HG03469 (cell line): ENCODE results near the gene AMFR.

ENCODE experiments used
- ATAC-seq: cut with Tn5 transposase; IDR thresholded peaks from one replicate; pipeline ENCODE4 v1.9.1; 2021; ENCODE audit warnings: mild to moderate bottlenecking, moderate library complexity, moderate number of reproducible peaks; ENCODE audit not compliant: unreplicated experiment

AMFR gene

GRCh38 chr16:56425439-56425832 is at the start of gene AMFR:
Gene AMFR, minus strand, starts transcription at chr16:56425545. Its CDS starts 218 bp downstream, at chr16:56425327.
- peak; percentile 56 for ATAC-seq

GRCh38 chr16:56470666-56471065 is 45.3 kb upstream of the AMFR start:
- ATAC-seq, result no peak

DNA sequence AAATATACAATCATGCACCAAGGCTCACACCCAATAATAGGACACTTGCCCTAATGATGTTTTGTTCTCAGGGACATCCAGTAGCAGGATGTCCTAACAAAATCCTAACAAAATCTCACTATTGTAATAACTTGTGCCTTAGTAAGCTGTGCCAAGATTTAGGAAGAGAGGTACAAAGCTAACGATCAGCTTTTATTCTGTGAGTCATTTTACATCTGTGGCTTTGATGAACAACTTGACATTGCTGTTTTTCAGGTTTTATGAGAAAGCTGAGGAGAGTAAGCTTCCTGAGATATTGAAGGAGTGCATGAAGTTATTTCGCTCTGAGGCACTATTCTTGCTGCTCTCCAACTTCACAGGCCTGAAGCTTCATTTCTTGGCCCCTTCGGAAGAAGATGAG is 44.9 kb upstream of the AMFR start:
- ATAC-seq, result no peak

- no peak for ATAC-seq
Measured at GRCh38 chr16:56469748-56470147, 44.4 kb upstream of the AMFR start.

- no peak for ATAC-seq
Measured at GRCh38 chr16:56468800-56469199, 43.5 kb upstream of the AMFR start.

DNA sequence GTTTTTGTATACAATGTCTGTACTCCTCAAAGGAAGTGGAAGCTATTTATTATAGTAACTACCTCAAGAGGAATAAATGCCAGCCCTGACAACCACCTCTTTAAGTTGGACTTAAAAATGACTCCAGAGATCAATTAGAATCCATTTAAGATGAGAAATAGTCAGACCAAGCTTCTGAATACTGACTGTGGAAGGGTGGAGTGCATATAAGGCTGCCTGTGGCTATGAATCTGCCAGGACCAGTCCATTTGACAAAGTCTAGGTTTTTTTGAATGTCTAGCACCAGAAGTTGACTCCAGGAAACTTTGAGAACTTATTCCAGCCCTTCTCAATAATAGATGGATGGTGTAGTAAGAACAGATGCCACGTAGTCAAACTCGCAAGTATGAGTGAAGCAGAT is 41.0 kb upstream of the AMFR start:
- ATAC-seq, result no peak

DNA sequence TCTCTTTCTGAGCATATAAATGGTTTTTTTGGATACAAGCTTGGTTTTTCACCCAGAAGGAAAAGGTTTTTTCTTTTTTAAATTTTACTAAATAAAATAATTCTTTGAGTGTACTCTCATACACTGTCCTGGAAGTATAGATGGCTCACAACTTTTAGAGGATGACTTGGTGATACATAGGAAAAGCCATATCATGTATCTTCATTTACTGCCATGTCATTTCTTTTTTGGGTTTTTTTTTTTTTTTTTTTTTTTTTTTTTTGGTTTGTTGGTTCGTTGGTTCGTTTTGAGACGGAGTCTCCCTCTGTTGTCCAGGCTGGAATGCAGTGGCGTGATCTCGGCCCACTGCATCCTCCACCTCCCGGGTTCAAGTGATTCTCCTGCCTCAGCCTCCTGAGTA is 37.8 kb upstream of the AMFR start:
- no peak for ATAC-seq

- no peak for ATAC-seq
Measured at GRCh38 chr16:56462064-56462796, 36.9 kb upstream of the AMFR start.

GRCh38 chr16:56460101-56460500 is 34.8 kb upstream of the AMFR start:
- ATAC-seq, result no peak

DNA sequence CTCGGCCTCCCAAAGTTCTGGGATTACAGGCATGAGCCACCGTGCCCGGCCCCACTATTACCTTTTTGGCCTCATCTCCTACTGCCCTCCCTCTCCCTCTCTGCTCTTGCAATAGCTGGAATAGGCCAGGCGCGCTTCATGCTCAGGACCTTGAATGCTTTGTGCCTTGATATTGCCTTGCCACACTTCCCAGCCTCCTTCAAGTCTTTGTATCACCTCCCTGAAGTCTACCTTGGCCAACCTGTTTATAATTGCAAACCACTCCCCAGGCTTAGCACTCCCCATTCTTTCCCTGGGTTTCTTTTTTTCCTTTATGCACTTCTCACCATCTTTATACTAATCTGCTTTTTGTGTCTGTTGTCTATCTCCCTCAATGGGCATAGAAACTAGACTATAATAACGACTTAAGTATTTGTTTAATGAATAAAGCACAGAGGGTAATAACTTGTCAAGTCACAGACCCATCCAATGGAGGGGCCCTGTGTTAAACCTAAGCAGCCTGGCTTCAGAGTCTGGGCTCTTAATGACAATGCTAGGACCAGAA is 32.7 kb upstream of the AMFR start:
- ATAC-seq, result no peak

- peak; percentile 13 for ATAC-seq
Measured at GRCh38 chr16:56451753-56452689, 26.7 kb upstream of the AMFR start.

DNA sequence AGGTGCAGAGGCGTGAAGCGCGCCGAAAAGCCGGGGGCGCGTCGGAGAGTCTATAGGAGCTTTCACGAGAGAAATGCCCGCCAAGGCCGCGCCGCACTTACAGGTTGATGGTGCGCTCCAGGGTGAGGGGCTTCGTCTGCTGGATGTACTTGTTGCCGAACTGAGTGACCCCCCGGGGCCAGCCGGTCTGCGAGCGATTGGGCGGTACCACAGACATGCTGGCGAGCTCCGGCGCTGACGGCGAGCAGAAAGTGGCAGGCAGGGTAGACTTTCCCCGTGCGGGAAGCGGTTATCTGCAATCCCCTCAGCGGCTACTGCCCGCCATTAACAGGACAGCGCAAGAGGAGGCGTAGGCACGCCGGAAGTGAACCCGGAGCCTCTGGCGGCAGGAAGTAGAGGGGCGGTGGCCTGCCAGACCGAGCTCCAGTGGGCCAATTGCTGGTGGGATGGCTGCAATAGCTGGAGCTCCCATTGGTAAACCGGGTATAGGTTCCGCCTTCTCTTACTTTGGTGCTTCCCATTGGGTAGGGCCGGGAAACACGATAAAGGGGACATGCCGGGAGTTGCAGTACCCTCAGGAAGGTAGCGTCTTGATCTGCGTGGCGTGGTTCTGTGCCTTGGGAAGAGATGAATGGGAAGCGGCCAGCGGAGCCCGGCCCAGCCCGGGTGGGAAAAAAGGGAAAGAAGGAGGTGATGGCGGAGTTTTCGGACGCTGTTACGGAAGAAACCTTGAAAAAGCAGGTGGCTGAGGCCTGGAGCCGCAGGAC is 25.8 kb upstream of the AMFR start, which contains the start of the genes NUDT21 and OGFOD1:
TSS of gene NUDT21 (minus strand) at position 347 of the 767 bp plus-strand sequence. CDS start at position 217, 130 bp downstream.
TSS of gene OGFOD1 (plus strand) at position 569 of the 767 bp plus-strand sequence. CDS start at position 628, 59 bp downstream.
- ATAC-seq, result peak; percentile 95

- peak; percentile 3 for ATAC-seq
Measured at GRCh38 chr16:56450275-56450985, 25.1 kb upstream of the AMFR start.

- ATAC-seq, result no peak
Measured at GRCh38 chr16:56448005-56448404, 22.7 kb upstream of the AMFR start.

GRCh38 chr16:56447286-56447685 is 21.9 kb upstream of the AMFR start:
- ATAC-seq, result no peak

- no peak for ATAC-seq
Measured at GRCh38 chr16:56438038-56438437, 12.7 kb upstream of the AMFR start.

DNA sequence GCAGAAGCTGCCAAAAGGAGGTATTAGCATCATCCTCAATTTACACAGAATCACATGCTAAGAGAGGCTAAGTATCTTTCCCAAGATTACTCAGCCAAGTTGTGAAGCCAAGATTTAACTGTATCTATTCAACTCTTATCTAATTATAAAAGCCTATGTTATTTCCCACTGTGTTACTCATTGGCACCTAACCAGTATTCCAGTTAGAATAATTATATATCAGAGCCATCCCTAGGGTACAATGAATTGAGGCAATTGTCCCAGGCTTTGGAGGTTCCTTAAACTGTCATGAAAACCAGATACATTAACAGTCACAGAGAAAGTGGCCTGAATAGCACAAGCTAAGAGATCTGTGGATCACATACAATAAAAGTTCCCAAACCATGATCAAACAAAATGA is 10.9 kb upstream of the AMFR start:
- ATAC-seq, result no peak

GRCh38 chr16:56428091-56428490 is 2.7 kb upstream of the AMFR start:
- no peak for ATAC-seq

- ATAC-seq, result no peak
Measured at GRCh38 chr16:56426585-56426984, 1.2 kb upstream of the AMFR start.
